ENCODE data around the gene LRP6.

- TF ChIP-seq TAF1 (IDR thresholded peaks at IDR 0.05; ENCODE audit: low read depth, low read length) = no peak
- TF ChIP-seq ZNF274 (IDR thresholded peaks at IDR 0.05; ENCODE audit: borderline replicate concordance, extremely low read depth, low read length) = no peak
- no peak for TF ChIP-seq POLR2AphosphoS5 (IDR thresholded peaks at IDR 0.05; ENCODE audit: low read depth, low read length)
Observed at GRCh38 chr12:12127304-12127703, 139.5 kb downstream of the LRP6 start.

Data from H1 (cell line).